ENCODE data around the gene KCNQ5. TPM values are rescaled to one million over a fixed set of nuclear protein-coding genes. Genes with fewer than 3 reads are reported as not detected.

Gene KCNQ5
- total RNA-seq, 6 donors from 2014 or later = 0.30 to 3.1 (median 0.32) TPM

DNA sequence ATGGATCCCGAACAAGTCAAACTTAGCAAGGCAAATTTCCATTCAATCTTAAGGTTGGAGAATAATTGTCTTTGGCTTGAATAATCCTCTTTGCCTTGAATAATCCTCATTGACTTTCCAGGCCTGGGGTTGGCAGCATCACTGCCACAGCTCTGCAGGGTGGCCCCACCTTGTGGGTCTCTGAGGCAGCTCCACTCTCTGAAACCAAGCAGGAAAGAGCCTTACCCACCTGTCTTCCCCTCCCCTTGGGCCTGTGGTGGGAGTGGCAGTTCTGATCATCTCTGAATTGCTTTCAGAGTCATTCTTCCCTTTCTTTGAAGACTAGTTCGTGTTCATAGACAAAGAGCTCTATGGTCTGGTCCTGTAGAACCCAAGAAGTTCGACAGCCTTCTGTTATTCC, 47.5 kb downstream of the KCNQ5 start:
- DNase-seq = no peak
- no peaks in the 10 kb centered on the region for H3K9me3 ChIP-seq
- H3K36me3 ChIP-seq = no peaks in the 10 kb centered on the region
- TF ChIP-seq, protein P1, sequence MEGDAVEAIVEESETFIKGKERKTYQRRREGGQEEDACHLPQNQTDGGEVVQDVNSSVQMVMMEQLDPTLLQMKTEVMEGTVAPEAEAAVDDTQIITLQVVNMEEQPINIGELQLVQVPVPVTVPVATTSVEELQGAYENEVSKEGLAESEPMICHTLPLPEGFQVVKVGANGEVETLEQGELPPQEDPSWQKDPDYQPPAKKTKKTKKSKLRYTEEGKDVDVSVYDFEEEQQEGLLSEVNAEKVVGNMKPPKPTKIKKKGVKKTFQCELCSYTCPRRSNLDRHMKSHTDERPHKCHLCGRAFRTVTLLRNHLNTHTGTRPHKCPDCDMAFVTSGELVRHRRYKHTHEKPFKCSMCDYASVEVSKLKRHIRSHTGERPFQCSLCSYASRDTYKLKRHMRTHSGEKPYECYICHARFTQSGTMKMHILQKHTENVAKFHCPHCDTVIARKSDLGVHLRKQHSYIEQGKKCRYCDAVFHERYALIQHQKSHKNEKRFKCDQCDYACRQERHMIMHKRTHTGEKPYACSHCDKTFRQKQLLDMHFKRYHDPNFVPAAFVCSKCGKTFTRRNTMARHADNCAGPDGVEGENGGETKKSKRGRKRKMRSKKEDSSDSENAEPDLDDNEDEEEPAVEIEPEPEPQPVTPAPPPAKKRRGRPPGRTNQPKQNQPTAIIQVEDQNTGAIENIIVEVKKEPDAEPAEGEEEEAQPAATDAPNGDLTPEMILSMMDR (IDR thresholded peaks at IDR 0.05) = no peak
- no peaks in the 10 kb centered on the region for H3K27me3 ChIP-seq
- H3K4me1 ChIP-seq = no peaks in the 10 kb centered on the region
- WGBS, 2 donors = 86 to 88% methylated on average over 3 of the region's 3 CpGs
- ATAC-seq (ENCODE audit: low FRiP score in 2 of 2) = no peak
- H3K4me3 ChIP-seq = no peak overlapping the region
- no peak overlapping the region for H3K27ac ChIP-seq

- Histone ChIP-seq H3K4me3 (no peak overlapping the region), H3K27me3 (no peaks in the 10 kb centered on the region), H3K36me3 (no peaks in the 10 kb centered on the region), H3K27ac (no peak overlapping the region), H3K9me3 (no peaks in the 10 kb centered on the region), H3K4me1 (no peaks in the 10 kb centered on the region)
- ATAC-seq (ENCODE audit: low FRiP score in 2 of 2) (no peak), DNase-seq (no peak)
- TF ChIP-seq POLR2AphosphoS5 (IDR thresholded peaks at IDR 0.05) = no peak
- TF ChIP-seq POLR2A (IDR thresholded peaks at IDR 0.05) = no peak
- TF ChIP-seq EP300 (IDR thresholded peaks at IDR 0.05) = no peak
- TF ChIP-seq, protein P1 (IDR thresholded peaks at IDR 0.05) = no peak
- 64 to 79% methylated on average over 1 of the region's 1 CpG for WGBS, 2 donors
Observed at GRCh38 chr6:72672906-72673305, 51.0 kb downstream of the KCNQ5 start.

DNA sequence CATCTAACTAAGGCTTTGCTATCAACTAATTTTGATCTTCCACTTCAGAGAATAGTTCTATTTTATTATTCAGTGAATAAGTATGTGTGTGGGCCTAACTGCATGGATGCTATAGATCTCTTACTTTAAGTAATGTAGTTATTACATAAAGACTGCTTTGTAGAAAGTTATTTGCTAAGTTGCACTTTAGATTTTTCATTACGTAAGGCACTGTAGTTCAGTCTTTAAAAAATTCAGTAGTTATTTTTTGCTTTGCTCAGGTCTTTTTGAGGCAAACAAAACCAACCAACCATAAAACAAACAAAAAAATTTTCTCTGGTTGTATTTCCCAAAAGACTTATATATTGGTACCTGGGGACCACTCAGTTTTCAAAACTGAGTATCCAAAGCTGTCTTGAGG, 53.0 kb downstream of the KCNQ5 start:
- 88 to 91% methylated on average over 1 of the region's 1 CpG for WGBS, 2 donors
- Histone ChIP-seq H3K27ac (no peak overlapping the region), H3K4me3 (no peak overlapping the region), H3K4me1 (no peaks in the 10 kb centered on the region), H3K9me3 (no peaks in the 10 kb centered on the region), H3K27me3 (no peaks in the 10 kb centered on the region), H3K36me3 (no peaks in the 10 kb centered on the region)
- ATAC-seq (ENCODE audit: low FRiP score in 2 of 2) (no peak), DNase-seq (no peak)
- TF ChIP-seq EP300 (IDR thresholded peaks at IDR 0.05) (no peak), POLR2A (IDR thresholded peaks at IDR 0.05) (no peak), POLR2AphosphoS5 (IDR thresholded peaks at IDR 0.05) (no peak)
- TF ChIP-seq, protein P1 (IDR thresholded peaks at IDR 0.05) = no peak

- WGBS, 2 donors = 67 to 76% methylated on average over 1 of the region's 1 CpG
- TF ChIP-seq POLR2AphosphoS5 (IDR thresholded peaks at IDR 0.05) (no peak), EP300 (IDR thresholded peaks at IDR 0.05) (no peak), POLR2A (IDR thresholded peaks at IDR 0.05) (no peak)
- TF ChIP-seq, protein P1 (IDR thresholded peaks at IDR 0.05) = no peak
- no peak overlapping the region for H3K27ac ChIP-seq
Observed at GRCh38 chr6:72675396-72675795, 53.5 kb downstream of the KCNQ5 start.

DNA sequence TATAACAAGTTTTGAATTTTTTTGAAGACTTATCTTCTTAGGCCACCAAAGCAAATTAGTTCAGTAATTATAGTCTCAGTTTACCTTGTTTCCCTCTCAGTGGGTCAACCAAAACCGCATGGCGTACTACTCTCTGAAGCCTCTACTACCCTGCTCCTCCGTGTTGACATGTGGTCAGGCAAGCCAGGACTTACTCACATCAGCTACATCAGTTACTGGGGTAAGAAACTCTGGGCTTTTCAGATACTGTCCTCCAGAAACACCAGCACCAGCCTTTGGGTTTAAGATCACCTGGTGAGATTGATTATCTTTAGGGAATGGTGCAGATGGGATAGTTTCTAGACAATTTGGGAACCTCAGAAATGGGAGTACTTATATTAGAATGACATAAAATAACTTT, 55.1 kb downstream of the KCNQ5 start:
- Histone ChIP-seq H3K4me3 (no peak overlapping the region), H3K4me1 (no peaks in the 10 kb centered on the region), H3K27ac (no peak overlapping the region), H3K9me3 (no peaks in the 10 kb centered on the region), H3K36me3 (no peaks in the 10 kb centered on the region), H3K27me3 (no peaks in the 10 kb centered on the region)
- no peak for DNase-seq
- no peak for ATAC-seq (ENCODE audit: low FRiP score in 2 of 2)
- WGBS, 2 donors = 83 to 90% methylated on average over 3 of the region's 3 CpGs
- TF ChIP-seq POLR2A (IDR thresholded peaks at IDR 0.05) = no peak
- TF ChIP-seq EP300 (IDR thresholded peaks at IDR 0.05) = no peak
- TF ChIP-seq, protein P1 (IDR thresholded peaks at IDR 0.05) = no peak
- TF ChIP-seq POLR2AphosphoS5 (IDR thresholded peaks at IDR 0.05) = no peak

More at GRCh38 chr6:72675396-72675795, 53.5 kb downstream of the KCNQ5 start:
- ATAC-seq (ENCODE audit: low FRiP score in 2 of 2) = no peak
- H3K9me3 ChIP-seq = no peaks in the 10 kb centered on the region
- H3K4me3 ChIP-seq = no peak overlapping the region
- H3K36me3 ChIP-seq = no peaks in the 10 kb centered on the region
- H3K27me3 ChIP-seq = no peaks in the 10 kb centered on the region
- no peaks in the 10 kb centered on the region for H3K4me1 ChIP-seq
- DNase-seq = no peak
